SK-N-SH (cell line): Measurements from ENCODE around the gene ZBTB43. TPM values are rescaled to one million over a fixed set of nuclear protein-coding genes. Genes with fewer than 3 reads are reported as not detected.
A peak's percentile ranks its signal among the peaks of the same experiment; 100 is the strongest.

Source experiments
- CTCF ChIA-PET: fragments of 300-600, 350-600 bp; formaldehyde crosslinking; extraction: SDS; loops from one replicate; lab custom pipeline; 2021; lab: Yijun Ruan, JAX
- POLR2A ChIA-PET: fragments of 350-600 bp; sonication (Branson Sonifier 250); formaldehyde crosslinking; extraction: SDS; loops from one replicate; lab custom pipeline; 2020; ENCODE audit warnings: antibody characterized with exemption, inconsistent platforms; lab: Yijun Ruan, JAX
- DNase-seq: peaks from one replicate; pipeline ENCODE4 v3.0.0; 2012
- H2AFZ ChIP-seq: fragments of 200-600 bp; sonication (generic); 2 replicates; pipeline ENCODE4 v1.8.1; 2016; ENCODE audit warnings: antibody characterized with exemption, mild to moderate bottlenecking, low read depth
- H3F3A ChIP-seq: fragments of 200-600 bp; sonication (generic); replicated peaks from 2 replicates; pipeline ENCODE3; 2016; ENCODE audit warnings: antibody characterized with exemption, mild to moderate bottlenecking; ENCODE audit not compliant: insufficient read depth
- H3K27ac ChIP-seq, 2 experiments: fragments of 200-500 bp in 1 of 2; fragments of 200-600 bp in 1 of 2; sonication (Bioruptor generic) in 1 of 2; sonication (generic), shearing (Covaris generic) in 1 of 2; 2 replicates each; pipeline versions ENCODE4 v1.5.1 to v1.6.1; 2014 to 2016; ENCODE audit warnings: low read depth in 2 of 2, inconsistent platforms in 1 of 2, low read length in 1 of 2, mild to moderate bottlenecking in 1 of 2, mixed read lengths in 1 of 2
- H3K27me3 ChIP-seq: fragments of 200-600 bp; sonication (generic), shearing (Covaris generic); 2 replicates; pipeline ENCODE4 v1.6.1; 2016; ENCODE audit warnings: mixed run types; ENCODE audit not compliant: insufficient read depth
- H3K36me3 ChIP-seq, 2 experiments: fragments of 200-500 bp in 1 of 2; fragments of 200-600 bp in 1 of 2; sonication (Bioruptor generic) in 1 of 2; sonication (generic) in 1 of 2; replicated peaks in 1 of 2; 2 replicates each; pipeline versions ENCODE3 to v1.5.1; 2014 to 2016; ENCODE audit warnings: low read length in 1 of 2, mild to moderate bottlenecking in 1 of 2; ENCODE audit not compliant: insufficient read depth in 2 of 2, control insufficient read depth in 1 of 2
- H3K4me1 ChIP-seq, 2 experiments: fragments of 200-500 bp in 1 of 2; fragments of 200-600 bp in 1 of 2; sonication (Bioruptor generic) in 1 of 2; sonication (generic), shearing (Covaris generic) in 1 of 2; 2 replicates each; pipeline versions ENCODE4 v1.5.1 to v1.6.1; 2014 to 2016; ENCODE audit warnings: low read depth in 1 of 2, low read length in 1 of 2, mixed run types in 1 of 2; ENCODE audit not compliant: insufficient read depth in 2 of 2, control insufficient read depth in 1 of 2
- H3K4me2 ChIP-seq: fragments of 200-600 bp; sonication (generic), shearing (Covaris generic); 2 replicates; pipeline ENCODE4 v1.6.1; 2017; ENCODE audit warnings: mixed run types
- H3K4me3 ChIP-seq, 2 experiments: fragments of 200-500 bp in 1 of 2; fragments of 200-600 bp in 1 of 2; sonication (Bioruptor generic) in 1 of 2; sonication (generic), shearing (Covaris generic) in 1 of 2; 2 replicates each; pipeline versions ENCODE4 v1.5.1 to v1.8.1; 2014 to 2016; ENCODE audit warnings: low read depth in 2 of 2, inconsistent platforms in 1 of 2, low read length in 1 of 2, mild to moderate bottlenecking in 1 of 2, mixed read lengths in 1 of 2, moderate library complexity in 1 of 2
- H3K79me2 ChIP-seq: fragments of 200-600 bp; sonication (generic); 2 replicates; pipeline ENCODE4 v1.8.1; 2017; ENCODE audit warnings: mild to moderate bottlenecking; ENCODE audit not compliant: insufficient read depth
- H3K9ac ChIP-seq: fragments of 200-600 bp; sonication (generic); 2 replicates; pipeline ENCODE4 v1.6.1; 2017; ENCODE audit warnings: mixed run types
- H3K9me2 ChIP-seq: fragments of 200-600 bp; sonication (generic); 2 replicates; pipeline ENCODE4 v1.6.1; 2017; ENCODE audit warnings: mixed run types
- H3K9me3 ChIP-seq: fragments of 200-600 bp; sonication (generic); 2 replicates; pipeline ENCODE4 v1.6.1; 2017; ENCODE audit warnings: mixed run types, mild to moderate bottlenecking, moderate library complexity
- H4K20me1 ChIP-seq: fragments of 200-600 bp; sonication (generic); 2 replicates; pipeline ENCODE4 v1.6.1; 2017; ENCODE audit warnings: mild to moderate bottlenecking, mixed run types; ENCODE audit not compliant: insufficient read depth
- ELF1 ChIP-seq: IDR thresholded peaks from 2 replicates; pipeline ENCODE4 v1.4.0; 2012
- EP300 ChIP-seq, 2 experiments: IDR thresholded peaks; 2 replicates each; pipeline versions ENCODE4 v1.4.0 to v1.6.1; 2012; ENCODE audit warnings: borderline replicate concordance in 1 of 2, low read depth in 1 of 2, low read length in 1 of 2
- EZH2phosphoT487 ChIP-seq: fragments of 200-600 bp; sonication (generic); IDR thresholded peaks from 2 replicates; pipeline ENCODE4 v1.6.1; 2017; ENCODE audit warnings: low read depth, mixed run types, mild to moderate bottlenecking, antibody characterized with exemption, moderate library complexity, borderline replicate concordance
- FOSL2 ChIP-seq: IDR thresholded peaks from 2 replicates; pipeline ENCODE4 v1.4.0; 2012; ENCODE audit warnings: low read depth, mild to moderate bottlenecking, moderate library complexity, borderline replicate concordance
- FOXJ3 ChIP-seq: sonication (generic); formaldehyde crosslinking; IDR thresholded peaks from 2 replicates; pipeline ENCODE4 v1.5.1; 2020; ENCODE audit warnings: mild to moderate bottlenecking, missing genetic modification reagents
- GATA2 ChIP-seq: sonication (generic); formaldehyde crosslinking; IDR thresholded peaks from 2 replicates; pipeline ENCODE4 v1.5.0; 2020; ENCODE audit warnings: mild to moderate bottlenecking, missing genetic modification reagents
- MAX ChIP-seq: IDR thresholded peaks from 2 replicates; pipeline ENCODE4 v1.4.0; 2012; ENCODE audit warnings: low read depth
- NRF1 ChIP-seq: IDR thresholded peaks from 2 replicates; pipeline ENCODE4 v1.6.1; 2012; ENCODE audit warnings: low read depth, mild to moderate bottlenecking, low read length
- SMC3 ChIP-seq: IDR thresholded peaks from 2 replicates; pipeline ENCODE4 v1.6.1; 2012; ENCODE audit warnings: low read depth, low read length, improper control_type of control experiment
- TCF12 ChIP-seq: IDR thresholded peaks from 2 replicates; pipeline ENCODE4 v1.4.0; 2012
- WGBS: methylation state at CpG from one replicate; pipeline ENCODE4 v1.1.6; 2017; ENCODE audit warnings: low lambda C conversion rate; 5-methylcytosine and 5-hydroxymethylcytosine counted together
- polyA plus RNA-seq, 3 experiments: library from polyadenylated mRNA; depleted of rRNA; stranded (reverse); fragments of >200 nt; gene quantifications; 2 replicates each; pipeline ENCODE4 v1.2.3, GENCODE V29; 2012
- TF ChIP-seq, protein P1 (sequence below): fragments of 150-350 bp; IDR thresholded peaks from 2 replicates; pipeline ENCODE4 v1.6.1; 2017; ENCODE audit warnings: antibody characterized with exemption, low read length, low read depth, borderline replicate concordance
- TF ChIP-seq, protein P2 (sequence below): IDR thresholded peaks from 2 replicates; pipeline ENCODE4 v1.6.1; 2012; ENCODE audit warnings: mild to moderate bottlenecking, low read depth, low read length, moderate library complexity
- TF ChIP-seq, protein P3 (sequence below): fragments of 200-600 bp; sonication (generic); IDR thresholded peaks from 2 replicates; pipeline ENCODE4 v1.6.1; 2017; ENCODE audit warnings: antibody characterized with exemption, mild to moderate bottlenecking, moderate library complexity

ZBTB43 gene
- polyA plus RNA-seq, 1 of the 3 experiments (the other 2 are of a cell fraction): 3.5 TPM

DNA sequence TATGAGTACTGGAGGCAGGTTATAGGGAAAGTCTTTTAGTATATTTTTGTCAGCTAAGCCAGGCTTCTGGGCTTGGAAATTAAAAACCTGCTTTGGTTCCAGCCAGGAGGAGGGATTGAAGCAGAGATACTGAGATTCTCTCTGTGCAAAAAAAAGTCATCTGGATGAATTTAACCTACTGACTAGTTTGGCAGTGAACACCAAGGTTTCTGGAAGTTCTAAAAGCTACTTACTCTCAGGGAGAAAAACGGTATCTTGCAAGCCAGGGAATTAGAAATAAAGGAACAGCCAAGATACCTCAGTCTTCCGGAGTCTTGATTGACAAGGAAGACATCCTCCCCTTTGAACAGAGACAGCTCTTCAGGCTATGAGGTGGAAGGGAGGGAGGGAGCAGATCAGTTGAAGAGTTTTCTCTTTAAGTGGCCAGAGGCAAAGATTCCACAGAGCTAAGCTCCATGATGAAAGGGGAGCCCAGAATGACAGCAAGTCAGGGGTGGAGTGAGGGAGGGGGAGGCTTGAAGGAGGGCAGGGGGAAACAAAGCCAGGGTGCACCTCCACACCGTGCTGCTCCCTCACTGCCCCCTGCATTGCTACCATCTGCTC lies 47.3 kb downstream of the ZBTB43 start:
- CTCF ChIA-PET: interaction anchor here (1.5 to 4.3 kb wide), 2 partner anchors 8 to 88 kb away, joined by 4 to 25 read pairs; partner anchors contain the start of gene ZBTB34
- no peak overlapping the region for H3K4me3 ChIP-seq
- no peaks in the 10 kb centered on the region for H3K9me3 ChIP-seq
- no peaks in the 10 kb centered on the region; the same call in 1 of the 2 replicates for H3K27me3 ChIP-seq
- no peak overlapping the region for H3K9ac ChIP-seq
- H3K79me2 ChIP-seq: no peaks in the 10 kb centered on the region
- TF ChIP-seq EP300 (IDR thresholded peaks at IDR 0.05; ENCODE audit: borderline replicate concordance in 1 of 2, low read depth in 1 of 2, low read length in 1 of 2): no peak
- TF ChIP-seq, all 33 proteins: peak for 0
- Histone ChIP-seq H3K4me1 (no peaks in the 10 kb centered on the region), H3K36me3 (no peaks in the 10 kb centered on the region), H3F3A (no peaks in the 10 kb centered on the region), H4K20me1 (no peaks in the 10 kb centered on the region), H2AFZ (no peak overlapping the region), H3K9me2 (no peaks in the 10 kb centered on the region), H3K4me2 (no peak overlapping the region), H3K27ac (no peak overlapping the region)
- POLR2A ChIA-PET: interaction anchor here (0.8 kb wide), 1 partner anchor 63 kb away, joined by 3 read pairs; the partner anchor contains the start of gene RALGPS1
- 27% methylated on average over 3 of the region's 3 CpGs for WGBS
- no peak for DNase-seq

DNA sequence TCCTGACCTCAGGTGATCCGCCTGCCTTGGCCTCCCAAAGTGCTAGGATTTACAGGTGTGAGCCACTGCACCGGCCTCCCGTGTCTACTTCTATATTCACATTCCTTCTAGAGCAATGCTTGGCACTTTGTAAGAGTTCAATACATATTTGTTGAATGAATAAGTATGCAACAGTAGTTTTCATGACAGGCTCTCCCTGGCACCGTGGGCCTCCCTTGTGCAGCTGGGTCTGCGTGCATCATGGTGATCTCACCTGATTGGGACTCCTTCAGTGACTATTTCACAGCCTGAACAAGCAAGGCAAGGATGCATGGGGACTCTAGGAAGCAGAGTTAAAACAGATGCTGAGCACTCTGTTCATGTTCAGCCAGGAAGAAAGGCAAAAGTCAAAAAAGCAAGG lies 48.8 kb downstream of the ZBTB43 start:
- Histone ChIP-seq H3K27ac (no peak overlapping the region), H3K4me1 (no peaks in the 10 kb centered on the region; a peak in 1 of 4 replicates), H3K4me2 (no peak overlapping the region), H3F3A (no peaks in the 10 kb centered on the region), H2AFZ (no peak overlapping the region), H3K9me2 (no peaks in the 10 kb centered on the region), H4K20me1 (no peaks in the 10 kb centered on the region), H3K27me3 (no peaks in the 10 kb centered on the region; the same call in 1 of the 2 replicates), H3K79me2 (no peaks in the 10 kb centered on the region), H3K4me3 (no peak overlapping the region), H3K9ac (no peak overlapping the region), H3K36me3 (no peaks in the 10 kb centered on the region), H3K9me3 (no peaks in the 10 kb centered on the region)
- TF ChIP-seq EZH2phosphoT487: no peak
- no peak; the same call in 1 of the 2 replicates for TF ChIP-seq TCF12
- no peak for TF ChIP-seq GATA2 (CRISPR knock-in tag)
- TF ChIP-seq NRF1: no peak
- TF ChIP-seq, protein P1, sequence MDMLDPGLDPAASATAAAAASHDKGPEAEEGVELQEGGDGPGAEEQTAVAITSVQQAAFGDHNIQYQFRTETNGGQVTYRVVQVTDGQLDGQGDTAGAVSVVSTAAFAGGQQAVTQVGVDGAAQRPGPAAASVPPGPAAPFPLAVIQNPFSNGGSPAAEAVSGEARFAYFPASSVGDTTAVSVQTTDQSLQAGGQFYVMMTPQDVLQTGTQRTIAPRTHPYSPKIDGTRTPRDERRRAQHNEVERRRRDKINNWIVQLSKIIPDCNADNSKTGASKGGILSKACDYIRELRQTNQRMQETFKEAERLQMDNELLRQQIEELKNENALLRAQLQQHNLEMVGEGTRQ: no peak
- TF ChIP-seq ELF1: no peak
- TF ChIP-seq FOSL2: peak; percentile 10; the same call in 1 of the 2 replicates
- ChIA-PET POLR2A (no interaction called here), CTCF (no interaction called here)
- no peak for DNase-seq
- 77% methylated on average over 4 of the region's 5 CpGs for WGBS

DNA sequence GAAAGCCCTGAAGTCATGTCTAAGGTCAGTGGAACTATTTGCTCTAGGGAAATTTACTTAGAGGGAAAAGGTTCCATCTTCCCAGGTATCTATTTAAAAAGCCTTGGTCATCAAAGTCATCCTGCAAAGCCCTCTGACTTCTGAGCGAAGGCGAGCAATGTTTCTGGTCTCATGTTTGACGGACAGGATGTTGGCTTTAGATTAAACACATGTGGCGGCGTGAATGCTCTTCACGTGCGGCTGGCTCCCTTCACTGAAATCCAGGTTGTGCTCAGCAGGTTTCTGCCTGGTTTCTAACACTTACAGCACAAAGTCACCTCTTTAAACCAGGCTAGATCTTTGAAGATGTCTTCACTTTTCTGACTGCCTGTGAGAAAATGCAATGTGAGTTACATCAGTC lies 49.9 kb downstream of the ZBTB43 start:
- no peak overlapping the region for H3K4me2 ChIP-seq
- H3F3A ChIP-seq: no peaks in the 10 kb centered on the region
- no peaks in the 10 kb centered on the region for H3K9me2 ChIP-seq
- no peak overlapping the region for H3K4me3 ChIP-seq
- no peaks in the 10 kb centered on the region for H3K9me3 ChIP-seq
- POLR2A ChIA-PET: no interaction called here
- no peaks in the 10 kb centered on the region for H4K20me1 ChIP-seq
- H3K79me2 ChIP-seq: no peaks in the 10 kb centered on the region
- no peaks in the 10 kb centered on the region for H3K36me3 ChIP-seq
- peaks cover 0 to 2% of the 10 kb centered on the region in 2 experiments; a peak in 1 of 4 replicates for H3K4me1 ChIP-seq
- CTCF ChIA-PET: no interaction called here
- no peak overlapping the region for H2AFZ ChIP-seq
- no peak overlapping the region for H3K27ac ChIP-seq
- no peak for DNase-seq
- WGBS: 77% methylated on average over 7 of the region's 7 CpGs
- H3K9ac ChIP-seq: no peak overlapping the region
- peaks cover 5% of the 10 kb centered on the region; the same call in 1 of the 2 replicates for H3K27me3 ChIP-seq
- TF ChIP-seq, protein P2, sequence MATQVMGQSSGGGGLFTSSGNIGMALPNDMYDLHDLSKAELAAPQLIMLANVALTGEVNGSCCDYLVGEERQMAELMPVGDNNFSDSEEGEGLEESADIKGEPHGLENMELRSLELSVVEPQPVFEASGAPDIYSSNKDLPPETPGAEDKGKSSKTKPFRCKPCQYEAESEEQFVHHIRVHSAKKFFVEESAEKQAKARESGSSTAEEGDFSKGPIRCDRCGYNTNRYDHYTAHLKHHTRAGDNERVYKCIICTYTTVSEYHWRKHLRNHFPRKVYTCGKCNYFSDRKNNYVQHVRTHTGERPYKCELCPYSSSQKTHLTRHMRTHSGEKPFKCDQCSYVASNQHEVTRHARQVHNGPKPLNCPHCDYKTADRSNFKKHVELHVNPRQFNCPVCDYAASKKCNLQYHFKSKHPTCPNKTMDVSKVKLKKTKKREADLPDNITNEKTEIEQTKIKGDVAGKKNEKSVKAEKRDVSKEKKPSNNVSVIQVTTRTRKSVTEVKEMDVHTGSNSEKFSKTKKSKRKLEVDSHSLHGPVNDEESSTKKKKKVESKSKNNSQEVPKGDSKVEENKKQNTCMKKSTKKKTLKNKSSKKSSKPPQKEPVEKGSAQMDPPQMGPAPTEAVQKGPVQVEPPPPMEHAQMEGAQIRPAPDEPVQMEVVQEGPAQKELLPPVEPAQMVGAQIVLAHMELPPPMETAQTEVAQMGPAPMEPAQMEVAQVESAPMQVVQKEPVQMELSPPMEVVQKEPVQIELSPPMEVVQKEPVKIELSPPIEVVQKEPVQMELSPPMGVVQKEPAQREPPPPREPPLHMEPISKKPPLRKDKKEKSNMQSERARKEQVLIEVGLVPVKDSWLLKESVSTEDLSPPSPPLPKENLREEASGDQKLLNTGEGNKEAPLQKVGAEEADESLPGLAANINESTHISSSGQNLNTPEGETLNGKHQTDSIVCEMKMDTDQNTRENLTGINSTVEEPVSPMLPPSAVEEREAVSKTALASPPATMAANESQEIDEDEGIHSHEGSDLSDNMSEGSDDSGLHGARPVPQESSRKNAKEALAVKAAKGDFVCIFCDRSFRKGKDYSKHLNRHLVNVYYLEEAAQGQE: no peak
- TF ChIP-seq SMC3 (no peak), FOSL2 (no peak), EZH2phosphoT487 (no peak), FOXJ3 (CRISPR knock-in tag) (no peak), EP300 (IDR thresholded peaks at IDR 0.05; ENCODE audit: borderline replicate concordance in 1 of 2, low read depth in 1 of 2, low read length in 1 of 2) (no peak), MAX (no peak)
- TF ChIP-seq, protein P3, sequence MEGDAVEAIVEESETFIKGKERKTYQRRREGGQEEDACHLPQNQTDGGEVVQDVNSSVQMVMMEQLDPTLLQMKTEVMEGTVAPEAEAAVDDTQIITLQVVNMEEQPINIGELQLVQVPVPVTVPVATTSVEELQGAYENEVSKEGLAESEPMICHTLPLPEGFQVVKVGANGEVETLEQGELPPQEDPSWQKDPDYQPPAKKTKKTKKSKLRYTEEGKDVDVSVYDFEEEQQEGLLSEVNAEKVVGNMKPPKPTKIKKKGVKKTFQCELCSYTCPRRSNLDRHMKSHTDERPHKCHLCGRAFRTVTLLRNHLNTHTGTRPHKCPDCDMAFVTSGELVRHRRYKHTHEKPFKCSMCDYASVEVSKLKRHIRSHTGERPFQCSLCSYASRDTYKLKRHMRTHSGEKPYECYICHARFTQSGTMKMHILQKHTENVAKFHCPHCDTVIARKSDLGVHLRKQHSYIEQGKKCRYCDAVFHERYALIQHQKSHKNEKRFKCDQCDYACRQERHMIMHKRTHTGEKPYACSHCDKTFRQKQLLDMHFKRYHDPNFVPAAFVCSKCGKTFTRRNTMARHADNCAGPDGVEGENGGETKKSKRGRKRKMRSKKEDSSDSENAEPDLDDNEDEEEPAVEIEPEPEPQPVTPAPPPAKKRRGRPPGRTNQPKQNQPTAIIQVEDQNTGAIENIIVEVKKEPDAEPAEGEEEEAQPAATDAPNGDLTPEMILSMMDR: no peak
